Mammary epithelial cell (primary cell): Measurements from ENCODE around the gene CCDC158.

Source experiments
- CTCF ChIP-seq, 2 donors: IDR thresholded peaks in 1 of 2; conservative IDR thresholded peaks in 1 of 2; 2 replicates each; pipeline ENCODE4 v1.5.1; 2011 to 2012; ENCODE audit warnings: inconsistent platforms in 2 of 2, low read length in 2 of 2, mild to moderate bottlenecking in 2 of 2, control low read depth in 1 of 2, low read depth in 1 of 2; ENCODE audit not compliant: insufficient read depth in 1 of 2; ENCODE audit errors: extremely low read depth in 1 of 2
- EZH2 ChIP-seq: IDR thresholded peaks from 2 replicates; pipeline ENCODE4 v1.6.1; 2012; ENCODE audit warnings: low read length, inconsistent platforms, borderline replicate concordance

DNA sequence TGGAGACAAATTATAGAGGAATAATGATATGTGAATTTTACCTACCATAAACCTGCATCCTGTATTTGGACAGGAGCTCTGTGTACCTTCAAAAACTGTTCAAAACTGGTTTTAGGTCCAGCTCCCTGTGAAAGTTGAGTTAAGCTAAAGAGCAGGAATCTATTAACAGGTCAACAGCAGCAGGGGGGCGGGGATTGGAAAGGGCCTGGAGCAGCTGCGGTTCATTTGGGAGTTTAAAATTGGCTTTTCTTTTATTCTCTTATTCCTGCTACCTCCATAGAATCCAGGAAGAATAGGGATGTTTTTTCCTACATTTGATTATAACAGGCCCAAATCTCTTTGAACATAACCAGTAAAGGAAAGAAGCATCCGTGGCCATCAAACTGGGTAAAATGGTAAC is 37.9 kb upstream of the CCDC158 start:
- no peak for TF ChIP-seq EZH2
- TF ChIP-seq CTCF (conservative IDR thresholded peaks at IDR 0.05 in 1 of 2, IDR thresholded peaks at IDR 0.05 in 1 of 2; ENCODE audit: extremely low read depth in 1 of 2, insufficient read depth in 1 of 2, low read depth in 1 of 2, low read length in 2 of 2) = no peak
